B cell (primary cell): Measurements from ENCODE around the gene TUT1.

Source experiments
- EZH2 ChIP-seq: IDR thresholded peaks from 2 replicates; pipeline ENCODE4 v1.6.1; 2012; ENCODE audit warnings: borderline replicate concordance, low read depth, mild to moderate bottlenecking, moderate library complexity, low read length; ENCODE audit not compliant: insufficient read depth, poor library complexity, severe bottlenecking
- TF ChIP-seq, protein P1 (sequence below): fragments of 200-600 bp; IDR thresholded peaks from one replicate; pipeline ENCODE4 v1.8.0; 2022; ENCODE audit warnings: antibody characterized with exemption, mild to moderate bottlenecking

- TF ChIP-seq, protein P1, sequence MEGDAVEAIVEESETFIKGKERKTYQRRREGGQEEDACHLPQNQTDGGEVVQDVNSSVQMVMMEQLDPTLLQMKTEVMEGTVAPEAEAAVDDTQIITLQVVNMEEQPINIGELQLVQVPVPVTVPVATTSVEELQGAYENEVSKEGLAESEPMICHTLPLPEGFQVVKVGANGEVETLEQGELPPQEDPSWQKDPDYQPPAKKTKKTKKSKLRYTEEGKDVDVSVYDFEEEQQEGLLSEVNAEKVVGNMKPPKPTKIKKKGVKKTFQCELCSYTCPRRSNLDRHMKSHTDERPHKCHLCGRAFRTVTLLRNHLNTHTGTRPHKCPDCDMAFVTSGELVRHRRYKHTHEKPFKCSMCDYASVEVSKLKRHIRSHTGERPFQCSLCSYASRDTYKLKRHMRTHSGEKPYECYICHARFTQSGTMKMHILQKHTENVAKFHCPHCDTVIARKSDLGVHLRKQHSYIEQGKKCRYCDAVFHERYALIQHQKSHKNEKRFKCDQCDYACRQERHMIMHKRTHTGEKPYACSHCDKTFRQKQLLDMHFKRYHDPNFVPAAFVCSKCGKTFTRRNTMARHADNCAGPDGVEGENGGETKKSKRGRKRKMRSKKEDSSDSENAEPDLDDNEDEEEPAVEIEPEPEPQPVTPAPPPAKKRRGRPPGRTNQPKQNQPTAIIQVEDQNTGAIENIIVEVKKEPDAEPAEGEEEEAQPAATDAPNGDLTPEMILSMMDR = peak; percentile 99
- no peak for TF ChIP-seq EZH2
Measured at GRCh38 chr11:62612366-62613290, 21.3 kb upstream of the TUT1 start, which contains the start of the genes EML3 and ROM1.
